GM23338 (cell line): Measurements from ENCODE around the gene STK36. TPM values are rescaled to one million over a fixed set of nuclear protein-coding genes. Genes with fewer than 3 reads are reported as not detected.

ENCODE experiments used
- ATAC-seq: fragments of 200-7000 bp; cut with Tn5 transposase; 3 replicates; pipeline ENCODE4 v1.9.1; 2020
- DNase-seq: peaks from one replicate; pipeline ENCODE4 v3.0.0-alpha.2; 2015; ENCODE audit warnings: low spot score
- H2AFZ ChIP-seq: fragments of 200-600 bp; sonication (generic); 2 replicates; pipeline ENCODE4 v1.8.0; 2016; ENCODE audit warnings: antibody characterized with exemption, mild to moderate bottlenecking, moderate library complexity
- H3F3A ChIP-seq: fragments of 200-600 bp; sonication (generic); replicated peaks from 2 replicates; pipeline ENCODE4 v1.8.0; 2017; ENCODE audit warnings: antibody characterized with exemption, mixed run types, low read depth
- H3K27ac ChIP-seq: fragments of 200-600 bp; sonication (generic); 2 replicates; pipeline ENCODE4 v1.6.1; 2016; ENCODE audit warnings: low read depth
- H3K27me3 ChIP-seq: fragments of 200-600 bp; sonication (generic); 2 replicates; pipeline ENCODE4 v1.8.0; 2016; ENCODE audit warnings: mild to moderate bottlenecking, mixed run types, moderate library complexity; ENCODE audit not compliant: insufficient read depth
- H3K36me3 ChIP-seq: fragments of 200-600 bp; sonication (generic); 2 replicates; pipeline ENCODE4 v1.8.0; 2016; ENCODE audit warnings: mild to moderate bottlenecking; ENCODE audit not compliant: insufficient read depth
- H3K4me1 ChIP-seq: fragments of 200-600 bp; sonication (generic); 2 replicates; pipeline ENCODE4 v1.8.0; 2016; ENCODE audit warnings: mild to moderate bottlenecking, moderate library complexity; ENCODE audit not compliant: insufficient read depth
- H3K4me2 ChIP-seq: fragments of 200-600 bp; sonication (generic); 2 replicates; pipeline ENCODE4 v1.7.1; 2017; ENCODE audit warnings: mixed run types
- H3K4me3 ChIP-seq: fragments of 200-600 bp; sonication (generic); 2 replicates; pipeline ENCODE4 v1.6.1; 2016; ENCODE audit warnings: mixed run types
- H3K79me2 ChIP-seq: fragments of 200-600 bp; sonication (generic); replicated peaks from 2 replicates; pipeline ENCODE4 v1.8.0; 2017; ENCODE audit warnings: mild to moderate bottlenecking; ENCODE audit not compliant: insufficient read depth
- H3K9me2 ChIP-seq: fragments of 200-600 bp; sonication (generic); 2 replicates; pipeline ENCODE4 v1.8.0; 2017; ENCODE audit not compliant: insufficient read depth
- H4K20me1 ChIP-seq: fragments of 200-600 bp; sonication (generic); replicated peaks from 2 replicates; pipeline ENCODE4 v1.8.0; 2017; ENCODE audit warnings: mild to moderate bottlenecking; ENCODE audit not compliant: insufficient read depth
- H3K27ac Mint-ChIP-seq: 2 replicates; pipeline ENCODE4 v1.8.0; 2020; ENCODE audit warnings: inconsistent platforms, mild to moderate bottlenecking, moderate library complexity, mixed read lengths
- H3K27me3 Mint-ChIP-seq: 3 replicates; pipeline ENCODE4 v1.8.0; 2022; ENCODE audit warnings: low read depth, mild to moderate bottlenecking, moderate library complexity, mixed read lengths, inconsistent platforms; ENCODE audit not compliant: insufficient read depth, poor library complexity
- H3K36me3 Mint-ChIP-seq: 3 replicates; pipeline ENCODE4 v1.8.0; 2021; ENCODE audit warnings: low read depth, mild to moderate bottlenecking, inconsistent platforms, moderate library complexity, mixed read lengths
- H3K4me1 Mint-ChIP-seq: 3 replicates; pipeline ENCODE4 v1.8.0; 2020; ENCODE audit warnings: mild to moderate bottlenecking, inconsistent platforms, mixed read lengths
- H3K4me3 Mint-ChIP-seq: 3 replicates; pipeline ENCODE4 v1.8.0; 2021; ENCODE audit warnings: moderate library complexity, mild to moderate bottlenecking, inconsistent platforms, mixed read lengths
- H3K9me3 Mint-ChIP-seq: 3 replicates; pipeline ENCODE4 v1.8.0; 2020; ENCODE audit warnings: moderate library complexity, mild to moderate bottlenecking, inconsistent platforms, mixed read lengths
- CREB1 ChIP-seq: fragments of 250-450 bp; sonication (Bioruptor Pico); IDR thresholded peaks from 2 replicates; pipeline ENCODE4 v1.5.0; 2020; ENCODE audit warnings: low read depth, mild to moderate bottlenecking, moderate library complexity
- ETS1 ChIP-seq: IDR thresholded peaks from 2 replicates; pipeline ENCODE4 v1.6.1; 2016; ENCODE audit warnings: antibody characterized with exemption
- EZH2 ChIP-seq: fragments of 200-600 bp; sonication (generic); IDR thresholded peaks from one replicate; pipeline ENCODE4 v1.8.0; 2017; ENCODE audit warnings: antibody characterized with exemption, mild to moderate bottlenecking, low read depth; ENCODE audit not compliant: unreplicated experiment
- EZH2phosphoT487 ChIP-seq: fragments of 200-600 bp; sonication (generic); IDR thresholded peaks from one replicate; pipeline ENCODE4 v1.8.1; 2018; ENCODE audit warnings: antibody characterized with exemption; ENCODE audit not compliant: unreplicated experiment
- JUNB ChIP-seq: IDR thresholded peaks from one replicate; pipeline ENCODE4 v1.6.1; 2016; ENCODE audit warnings: antibody characterized with exemption; ENCODE audit not compliant: unreplicated experiment
- NANOG ChIP-seq: IDR thresholded peaks from 2 replicates; pipeline ENCODE4 v1.6.1; 2016; ENCODE audit warnings: antibody characterized with exemption, borderline replicate concordance
- POLR2AphosphoS5 ChIP-seq: IDR thresholded peaks from 2 replicates; pipeline ENCODE4 v1.6.1; 2016; ENCODE audit warnings: antibody characterized with exemption, low read depth
- REST ChIP-seq: IDR thresholded peaks from one replicate; pipeline ENCODE4 v1.6.1; 2018; ENCODE audit warnings: antibody characterized with exemption; ENCODE audit not compliant: unreplicated experiment
- STAT1 ChIP-seq: IDR thresholded peaks from one replicate; pipeline ENCODE4 v1.6.1; 2016; ENCODE audit warnings: antibody characterized with exemption; ENCODE audit not compliant: unreplicated experiment
- ZNF114 ChIP-seq: fragments of 250-450 bp; sonication (Bioruptor Pico); IDR thresholded peaks from 2 replicates; pipeline ENCODE4 v1.5.0; 2020; ENCODE audit warnings: mild to moderate bottlenecking, moderate library complexity
- ZNF331 ChIP-seq: fragments of 250-450 bp; sonication (Bioruptor Pico); IDR thresholded peaks from 2 replicates; pipeline ENCODE4 v1.5.0; 2020; ENCODE audit warnings: low read depth, mild to moderate bottlenecking, moderate library complexity
- polyA plus RNA-seq: library from polyadenylated mRNA; unstranded; fragments of >200 nt; fragmentation: Nextera tagmentation; extraction: Ambion mirVana; gene quantifications from 2 replicates; pipeline ENCODE4 v1.2.1, GENCODE V29; 2016
- total RNA-seq: library from RNA; depleted of rRNA; stranded (reverse); fragments of >200 nt; shearing (Covaris generic); gene quantifications from 2 replicates; pipeline ENCODE4 v1.2.3, GENCODE V29; 2014
- TF ChIP-seq, protein P1 (sequence below): fragments of 250-450 bp; sonication (Bioruptor Pico); IDR thresholded peaks from 2 replicates; pipeline ENCODE4 v1.5.0; 2020; ENCODE audit warnings: mild to moderate bottlenecking, moderate library complexity
- TF ChIP-seq, protein P2 (sequence below), 2 experiments: fragments of 200-600 bp in 1 of 2; sonication (generic) in 1 of 2; conservative IDR thresholded peaks; 2 replicates each; pipeline versions ENCODE4 v1.5.1 to v1.6.1; 2016 to 2017; ENCODE audit warnings: antibody characterized with exemption in 2 of 2, low read depth in 2 of 2, mild to moderate bottlenecking in 2 of 2, moderate library complexity in 1 of 2

STK36 gene
- total and polyA plus RNA-seq, 2 experiments from 2014 or later, result 21.2 to 26.3 TPM

DNA sequence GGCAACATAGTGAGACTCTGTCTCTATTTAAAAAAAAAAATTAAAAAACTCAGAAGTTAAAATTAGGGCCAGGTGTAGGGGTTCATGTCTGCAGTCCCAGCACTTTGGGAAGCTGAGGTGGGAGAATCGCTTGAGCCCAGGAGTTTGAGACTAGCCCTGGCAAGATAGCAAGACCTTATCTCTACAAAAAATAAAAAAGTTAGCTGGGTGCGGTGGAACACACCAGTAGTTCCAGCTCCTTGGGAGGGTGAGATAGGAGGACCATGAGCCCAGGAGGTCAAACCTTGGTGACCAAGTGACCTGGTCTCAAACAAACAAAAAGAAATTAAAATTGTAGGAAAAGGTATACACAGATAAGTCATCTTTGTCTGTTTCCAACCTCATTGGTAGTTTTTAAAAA, 50.0 kb downstream of the STK36 start:
- Histone ChIP-seq H3K9me2 (no peaks in the 10 kb centered on the region), H3K4me1 (peaks cover 44% of the 10 kb centered on the region), H2AFZ (no peak overlapping the region), H3F3A (0 out of 2 replicates have a peak, but pooled peaks cover 5% of the 10 kb centered on the region), H4K20me1 (peaks cover 21% of the 10 kb centered on the region; the same call in 1 of the 2 replicates), H3K4me3 (no peak overlapping the region), H3K27ac (no peak overlapping the region), H3K79me2 (peaks cover 95% of the 10 kb centered on the region), H3K36me3 (peaks cover 5% of the 10 kb centered on the region), H3K4me2 (no peak overlapping the region), H3K27me3 (no peaks in the 10 kb centered on the region)
- DNase-seq (no peak), ATAC-seq (no peak)
- H3K27ac Mint-ChIP-seq, result no peak overlapping the region
- TF ChIP-seq CREB1 (CRISPR knock-in tag), result no peak
- TF ChIP-seq JUNB, result no peak
- no peak for TF ChIP-seq REST
- no peak for TF ChIP-seq POLR2AphosphoS5
- no peak for TF ChIP-seq EZH2
- no peak for TF ChIP-seq NANOG
- no peak for TF ChIP-seq ETS1
- no peak for TF ChIP-seq STAT1
- TF ChIP-seq, protein P1, sequence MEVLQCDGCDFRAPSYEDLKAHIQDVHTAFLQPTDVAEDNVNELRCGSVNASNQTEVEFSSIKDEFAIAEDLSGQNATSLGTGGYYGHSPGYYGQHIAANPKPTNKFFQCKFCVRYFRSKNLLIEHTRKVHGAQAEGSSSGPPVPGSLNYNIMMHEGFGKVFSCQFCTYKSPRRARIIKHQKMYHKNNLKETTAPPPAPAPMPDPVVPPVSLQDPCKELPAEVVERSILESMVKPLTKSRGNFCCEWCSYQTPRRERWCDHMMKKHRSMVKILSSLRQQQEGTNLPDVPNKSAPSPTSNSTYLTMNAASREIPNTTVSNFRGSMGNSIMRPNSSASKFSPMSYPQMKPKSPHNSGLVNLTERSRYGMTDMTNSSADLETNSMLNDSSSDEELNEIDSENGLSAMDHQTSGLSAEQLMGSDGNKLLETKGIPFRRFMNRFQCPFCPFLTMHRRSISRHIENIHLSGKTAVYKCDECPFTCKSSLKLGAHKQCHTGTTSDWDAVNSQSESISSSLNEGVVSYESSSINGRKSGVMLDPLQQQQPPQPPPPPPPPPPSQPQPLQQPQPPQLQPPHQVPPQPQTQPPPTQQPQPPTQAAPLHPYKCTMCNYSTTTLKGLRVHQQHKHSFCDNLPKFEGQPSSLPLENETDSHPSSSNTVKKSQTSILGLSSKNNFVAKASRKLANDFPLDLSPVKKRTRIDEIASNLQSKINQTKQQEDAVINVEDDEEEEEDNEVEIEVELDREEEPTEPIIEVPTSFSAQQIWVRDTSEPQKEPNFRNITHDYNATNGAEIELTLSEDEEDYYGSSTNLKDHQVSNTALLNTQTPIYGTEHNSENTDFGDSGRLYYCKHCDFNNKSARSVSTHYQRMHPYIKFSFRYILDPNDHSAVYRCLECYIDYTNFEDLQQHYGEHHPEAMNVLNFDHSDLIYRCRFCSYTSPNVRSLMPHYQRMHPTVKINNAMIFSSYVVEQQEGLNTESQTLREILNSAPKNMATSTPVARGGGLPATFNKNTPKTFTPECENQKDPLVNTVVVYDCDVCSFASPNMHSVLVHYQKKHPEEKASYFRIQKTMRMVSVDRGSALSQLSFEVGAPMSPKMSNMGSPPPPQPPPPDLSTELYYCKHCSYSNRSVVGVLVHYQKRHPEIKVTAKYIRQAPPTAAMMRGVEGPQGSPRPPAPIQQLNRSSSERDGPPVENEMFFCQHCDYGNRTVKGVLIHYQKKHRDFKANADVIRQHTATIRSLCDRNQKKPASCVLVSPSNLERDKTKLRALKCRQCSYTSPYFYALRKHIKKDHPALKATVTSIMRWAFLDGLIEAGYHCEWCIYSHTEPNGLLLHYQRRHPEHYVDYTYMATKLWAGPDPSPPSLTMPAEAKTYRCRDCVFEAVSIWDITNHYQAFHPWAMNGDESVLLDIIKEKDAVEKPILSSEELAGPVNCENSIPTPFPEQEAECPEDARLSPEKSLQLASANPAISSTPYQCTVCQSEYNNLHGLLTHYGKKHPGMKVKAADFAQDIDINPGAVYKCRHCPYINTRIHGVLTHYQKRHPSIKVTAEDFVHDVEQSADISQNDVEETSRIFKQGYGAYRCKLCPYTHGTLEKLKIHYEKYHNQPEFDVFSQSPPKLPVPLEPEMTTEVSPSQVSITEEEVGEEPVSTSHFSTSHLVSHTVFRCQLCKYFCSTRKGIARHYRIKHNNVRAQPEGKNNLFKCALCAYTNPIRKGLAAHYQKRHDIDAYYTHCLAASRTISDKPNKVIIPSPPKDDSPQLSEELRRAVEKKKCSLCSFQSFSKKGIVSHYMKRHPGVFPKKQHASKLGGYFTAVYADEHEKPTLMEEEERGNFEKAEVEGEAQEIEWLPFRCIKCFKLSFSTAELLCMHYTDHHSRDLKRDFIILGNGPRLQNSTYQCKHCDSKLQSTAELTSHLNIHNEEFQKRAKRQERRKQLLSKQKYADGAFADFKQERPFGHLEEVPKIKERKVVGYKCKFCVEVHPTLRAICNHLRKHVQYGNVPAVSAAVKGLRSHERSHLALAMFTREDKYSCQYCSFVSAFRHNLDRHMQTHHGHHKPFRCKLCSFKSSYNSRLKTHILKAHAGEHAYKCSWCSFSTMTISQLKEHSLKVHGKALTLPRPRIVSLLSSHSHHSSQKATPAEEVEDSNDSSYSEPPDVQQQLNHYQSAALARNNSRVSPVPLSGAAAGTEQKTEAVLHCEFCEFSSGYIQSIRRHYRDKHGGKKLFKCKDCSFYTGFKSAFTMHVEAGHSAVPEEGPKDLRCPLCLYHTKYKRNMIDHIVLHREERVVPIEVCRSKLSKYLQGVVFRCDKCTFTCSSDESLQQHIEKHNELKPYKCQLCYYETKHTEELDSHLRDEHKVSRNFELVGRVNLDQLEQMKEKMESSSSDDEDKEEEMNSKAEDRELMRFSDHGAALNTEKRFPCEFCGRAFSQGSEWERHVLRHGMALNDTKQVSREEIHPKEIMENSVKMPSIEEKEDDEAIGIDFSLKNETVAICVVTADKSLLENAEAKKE, result no peak
- no peak for TF ChIP-seq EZH2phosphoT487
- no peak for TF ChIP-seq ZNF114 (CRISPR knock-in tag)
- TF ChIP-seq, protein P2, sequence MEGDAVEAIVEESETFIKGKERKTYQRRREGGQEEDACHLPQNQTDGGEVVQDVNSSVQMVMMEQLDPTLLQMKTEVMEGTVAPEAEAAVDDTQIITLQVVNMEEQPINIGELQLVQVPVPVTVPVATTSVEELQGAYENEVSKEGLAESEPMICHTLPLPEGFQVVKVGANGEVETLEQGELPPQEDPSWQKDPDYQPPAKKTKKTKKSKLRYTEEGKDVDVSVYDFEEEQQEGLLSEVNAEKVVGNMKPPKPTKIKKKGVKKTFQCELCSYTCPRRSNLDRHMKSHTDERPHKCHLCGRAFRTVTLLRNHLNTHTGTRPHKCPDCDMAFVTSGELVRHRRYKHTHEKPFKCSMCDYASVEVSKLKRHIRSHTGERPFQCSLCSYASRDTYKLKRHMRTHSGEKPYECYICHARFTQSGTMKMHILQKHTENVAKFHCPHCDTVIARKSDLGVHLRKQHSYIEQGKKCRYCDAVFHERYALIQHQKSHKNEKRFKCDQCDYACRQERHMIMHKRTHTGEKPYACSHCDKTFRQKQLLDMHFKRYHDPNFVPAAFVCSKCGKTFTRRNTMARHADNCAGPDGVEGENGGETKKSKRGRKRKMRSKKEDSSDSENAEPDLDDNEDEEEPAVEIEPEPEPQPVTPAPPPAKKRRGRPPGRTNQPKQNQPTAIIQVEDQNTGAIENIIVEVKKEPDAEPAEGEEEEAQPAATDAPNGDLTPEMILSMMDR (conservative IDR thresholded peaks at IDR 0.05; ENCODE audit: low read depth in 2 of 2), result no peak
- TF ChIP-seq ZNF331 (CRISPR knock-in tag), result no peak
- peaks cover 18% of the 10 kb centered on the region for H3K9me3 Mint-ChIP-seq
- H3K36me3 Mint-ChIP-seq, result peaks cover 36% of the 10 kb centered on the region
- peaks cover 30% of the 10 kb centered on the region for H3K4me1 Mint-ChIP-seq
- H3K27me3 Mint-ChIP-seq, result no peaks in the 10 kb centered on the region
- H3K4me3 Mint-ChIP-seq, result no peak overlapping the region
